GM18502 (cell line): Measurements from ENCODE around the gene PERP.
A peak's percentile ranks its signal among the peaks of the same experiment; 100 is the strongest.
"Not testable (repeated sequence)": the region's sequence is repeated elsewhere in the genome, so short reads cannot be mapped to it uniquely, and the experiment has no call there.

Experiments
- ATAC-seq: cut with Tn5 transposase; IDR thresholded peaks from one replicate; pipeline ENCODE4 v1.9.1; 2021; ENCODE audit warnings: mild to moderate bottlenecking; ENCODE audit not compliant: unreplicated experiment, poor library complexity

Gene PERP

DNA sequence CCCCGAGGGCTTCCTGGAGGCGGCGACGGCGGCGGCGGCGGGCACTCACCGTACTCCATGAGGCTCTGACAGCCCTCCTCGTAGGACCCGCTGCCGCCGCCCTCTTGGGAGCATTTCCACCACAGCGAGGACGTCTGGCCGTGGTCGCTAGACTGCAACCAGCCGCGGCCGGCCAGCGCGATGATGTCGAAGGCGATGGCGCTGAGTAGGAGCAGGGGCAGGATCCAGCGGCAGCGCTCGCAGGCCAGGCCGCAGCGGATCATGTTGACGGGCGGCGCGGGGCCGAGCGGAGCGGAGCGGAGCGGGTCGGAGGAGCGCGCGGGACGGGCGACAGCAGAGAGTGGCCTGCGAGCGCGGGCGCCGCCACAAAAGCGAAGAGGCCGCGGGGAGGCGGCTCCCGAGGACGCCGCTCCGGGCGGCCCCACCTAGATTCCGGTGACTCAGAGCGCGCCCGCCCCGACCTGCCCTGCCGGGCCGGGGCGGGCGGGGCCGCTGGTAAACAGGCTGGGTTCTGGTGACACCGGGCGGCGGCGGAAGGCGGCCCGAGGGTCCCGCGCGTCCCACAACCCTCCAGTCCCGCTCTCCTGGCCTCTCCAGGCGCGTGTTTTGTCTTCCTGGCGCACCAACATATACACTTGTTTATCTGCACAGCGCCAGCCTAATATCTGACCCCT lies at the start of gene PERP:
PERP (minus strand) TSS at position 342 of the 674 bp plus-strand sequence; CDS start at position 263, 79 bp downstream.
- peak; percentile 75 for ATAC-seq

DNA sequence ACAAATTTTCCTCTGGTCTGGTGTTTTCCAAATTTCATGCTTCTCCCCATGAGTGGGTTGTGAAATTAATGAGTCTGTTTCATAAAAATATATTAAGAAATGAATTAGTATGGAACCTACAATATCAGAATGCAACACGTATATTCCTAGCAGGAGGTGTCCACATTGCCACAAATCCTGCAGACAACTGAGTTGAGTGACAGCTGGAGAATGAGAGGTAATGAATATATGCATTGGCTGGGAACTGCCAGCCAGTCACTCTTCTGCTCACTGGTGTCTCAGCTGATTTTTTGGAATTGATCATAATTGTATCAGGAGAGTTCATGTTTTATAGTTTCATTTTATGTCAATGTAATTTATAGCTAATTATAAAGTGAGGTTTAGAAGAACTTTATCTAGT lies 48.2 kb upstream of the PERP start:
- ATAC-seq: no peak

GRCh38 chr6:138146544-138146943 lies 39.3 kb upstream of the PERP start:
- ATAC-seq: no peak

DNA sequence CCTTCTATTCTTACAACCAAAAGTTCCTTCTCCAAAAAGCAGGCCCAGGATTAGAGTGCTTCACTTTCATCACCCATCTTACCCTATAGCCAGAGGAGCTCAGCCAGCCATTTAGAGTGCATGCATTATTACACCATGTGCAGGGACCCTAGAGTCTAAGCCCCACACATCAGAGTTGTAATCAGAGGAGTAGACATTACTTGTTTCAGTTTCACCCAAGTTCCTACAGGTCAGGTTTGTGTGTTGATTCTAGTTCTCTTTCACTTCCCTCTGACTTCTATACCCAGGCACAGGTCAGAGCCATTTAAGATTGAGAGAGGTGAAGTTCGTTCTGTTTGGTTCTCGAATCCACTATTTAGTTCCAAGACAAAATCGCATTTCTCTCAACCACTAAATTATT lies 38.2 kb upstream of the PERP start:
- ATAC-seq: peak; percentile 94

- no peak for ATAC-seq
Observed at GRCh38 chr6:138142806-138143205, 35.6 kb upstream of the PERP start.

GRCh38 chr6:138129190-138129589 lies 22.0 kb upstream of the PERP start:
- ATAC-seq: no peak

DNA sequence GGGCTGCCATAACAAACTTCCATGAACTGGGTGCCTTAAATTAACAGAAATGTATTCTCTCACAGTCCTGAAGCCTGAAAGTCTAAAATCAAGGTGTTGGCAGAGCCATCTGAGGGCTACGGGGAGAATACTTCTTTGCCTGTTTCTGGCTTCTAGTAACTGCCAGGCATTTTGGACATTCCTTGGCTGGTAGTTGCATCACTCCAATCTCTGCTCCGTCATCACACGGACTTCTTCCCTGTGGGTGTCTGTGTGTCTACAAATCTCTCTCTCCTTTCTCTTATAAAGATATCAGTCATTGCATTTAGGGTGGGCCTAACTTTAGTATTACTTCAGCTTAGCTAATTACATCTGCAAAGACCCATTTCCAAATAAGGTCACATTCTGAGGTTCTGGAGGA lies 20.9 kb upstream of the PERP start:
- ATAC-seq: no peak

DNA sequence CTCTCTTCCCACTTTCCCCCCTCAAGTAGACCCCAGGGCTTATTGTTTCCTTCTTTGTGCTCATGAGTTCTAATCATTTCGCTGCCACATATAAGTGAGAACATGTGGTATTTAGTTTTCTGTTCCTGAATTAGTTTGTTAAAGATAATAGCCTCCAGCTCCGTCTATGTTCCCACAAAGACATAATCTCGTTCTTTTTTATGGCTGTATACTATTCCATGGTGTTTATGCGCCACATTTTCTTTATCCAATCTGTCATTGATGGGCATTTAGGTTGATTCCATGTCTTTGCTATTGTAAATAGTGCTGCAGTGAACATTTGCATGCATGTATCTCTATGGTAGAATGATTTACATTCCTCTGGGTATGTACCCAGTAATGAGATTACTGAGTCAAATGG lies 16.9 kb upstream of the PERP start:
- ATAC-seq: no peak

DNA sequence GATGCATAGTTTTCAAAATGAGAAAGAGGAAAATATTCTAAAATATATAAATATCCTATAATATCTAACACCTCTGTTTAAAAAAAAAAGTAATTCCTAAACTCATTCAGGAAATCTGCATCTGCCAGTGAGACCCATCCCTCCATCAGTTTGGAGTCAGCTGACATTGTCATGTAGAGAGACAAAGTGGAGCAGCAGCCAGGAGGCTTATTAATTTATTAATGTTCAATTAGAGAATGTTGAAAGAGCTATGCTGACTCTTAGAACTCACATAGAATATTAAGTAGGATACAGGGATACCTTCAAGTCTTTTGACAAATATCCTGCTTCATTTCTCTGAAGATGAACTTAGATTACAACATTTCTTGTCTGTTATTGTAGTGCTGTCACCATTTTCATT lies 12.8 kb upstream of the PERP start:
- ATAC-seq: no peak

DNA sequence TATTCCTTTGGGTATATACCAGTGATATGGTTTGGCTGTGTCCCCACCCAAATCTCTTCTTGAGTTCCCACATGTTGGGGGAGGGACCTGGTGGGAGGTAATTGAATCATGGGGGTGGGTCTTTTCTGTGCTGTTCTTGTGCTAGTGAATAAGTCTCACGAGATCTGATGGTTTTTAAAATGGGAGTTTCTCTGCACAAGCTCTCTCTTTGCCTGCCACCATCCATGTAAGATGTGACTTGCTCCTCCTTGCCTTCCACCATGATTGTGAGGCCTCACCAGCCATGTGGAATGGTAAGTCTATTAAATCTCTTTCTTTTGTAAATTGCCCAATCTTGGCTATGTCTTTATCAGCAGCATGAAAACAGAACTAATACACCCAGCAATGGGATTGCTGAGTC lies 12.0 kb upstream of the PERP start:
- not testable (repeated sequence) for ATAC-seq

DNA sequence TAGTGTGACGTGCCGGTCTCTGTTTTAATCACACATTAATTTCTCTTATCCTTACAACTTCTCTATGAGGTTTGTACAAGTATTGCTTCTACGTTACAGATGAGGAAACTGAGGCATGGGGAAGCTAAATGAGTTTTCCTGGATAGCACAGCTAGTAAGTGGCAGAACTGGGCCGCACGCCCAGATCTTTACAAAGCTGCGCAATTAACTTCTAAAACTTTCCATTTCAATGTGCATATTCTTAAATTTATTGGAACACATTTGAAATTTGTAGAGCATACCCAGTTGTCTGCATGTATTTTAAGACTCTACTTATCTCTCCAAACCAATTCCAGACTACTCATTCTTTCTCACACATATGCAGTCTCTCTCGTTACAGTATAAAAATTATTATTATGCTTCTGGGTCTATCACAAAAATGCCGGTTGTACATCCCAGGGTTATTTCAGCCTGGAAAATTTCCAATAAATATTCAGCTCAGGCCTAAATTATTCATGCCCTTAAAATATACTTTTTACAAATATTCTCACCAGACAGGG lies 10.2 kb upstream of the PERP start:
- no peak for ATAC-seq

- no peak for ATAC-seq
Observed at GRCh38 chr6:138116661-138116999, 9.4 kb upstream of the PERP start.

GRCh38 chr6:138115877-138116660 lies 8.8 kb upstream of the PERP start:
- peak; percentile 87 for ATAC-seq

- ATAC-seq: no peak
Observed at GRCh38 chr6:138115201-138115600, 8.0 kb upstream of the PERP start.

DNA sequence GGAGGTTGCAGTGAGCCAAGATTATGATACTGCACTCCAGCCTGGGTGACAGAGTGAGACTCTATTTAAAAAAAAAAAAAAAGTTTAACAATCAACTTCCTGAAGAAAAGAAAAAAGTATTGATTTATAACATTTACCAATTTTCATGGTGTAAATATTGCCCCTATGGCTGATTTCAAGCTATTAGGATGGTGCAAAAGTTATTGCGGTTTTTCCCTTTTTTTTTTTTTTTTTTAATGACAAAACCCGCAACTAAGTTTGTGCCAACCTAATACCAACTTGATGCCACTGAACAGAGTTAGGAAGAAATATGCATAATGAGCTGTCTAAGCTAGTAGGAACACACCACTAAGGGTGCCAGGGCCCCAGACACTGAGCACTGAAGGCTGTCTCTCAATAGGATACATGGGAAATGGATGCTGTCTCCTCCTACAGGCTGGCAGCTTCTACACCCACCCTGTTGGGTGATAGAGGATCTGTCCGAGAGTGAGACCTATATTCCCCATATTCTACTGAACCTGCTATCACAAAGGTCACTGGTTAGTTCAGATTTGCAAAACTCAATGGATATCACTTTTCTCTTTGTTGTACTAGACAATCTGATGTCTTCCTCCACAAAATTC lies 6.5 kb upstream of the PERP start:
- ATAC-seq: no peak

- no peak for ATAC-seq
Observed at GRCh38 chr6:138110229-138110628, 3.0 kb upstream of the PERP start.

- ATAC-seq: peak; percentile 48
Observed at GRCh38 chr6:138109042-138109997, 2.1 kb upstream of the PERP start.

GRCh38 chr6:138107752-138108592 lies 753 bp upstream of the PERP start:
- peak; percentile 16 for ATAC-seq

DNA sequence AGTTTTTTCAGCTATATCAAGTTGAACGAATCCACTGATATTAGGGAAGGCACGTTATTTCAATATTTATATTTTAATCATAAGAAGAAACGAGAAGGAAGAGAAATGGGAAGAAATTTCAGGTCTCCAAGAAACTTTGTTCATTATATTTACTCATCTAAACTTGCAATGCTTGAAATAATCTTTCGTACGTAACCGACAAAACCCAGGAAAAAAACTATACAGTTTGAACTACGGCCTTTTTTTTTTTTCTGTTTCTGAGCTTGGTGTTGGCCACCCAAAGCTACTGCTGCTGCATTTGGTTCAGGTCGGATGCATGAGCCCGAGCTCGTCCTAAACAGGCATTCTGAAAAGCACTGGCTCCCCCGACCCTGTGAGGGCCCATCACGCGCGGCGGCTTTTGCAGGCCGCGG lies 548 bp downstream of the PERP start:
- no peak for ATAC-seq
